GM19328 (cell line): Measurements from ENCODE around the gene MRPS33.

Experiments used
- ATAC-seq: cut with Tn5 transposase; IDR thresholded peaks from one replicate; pipeline ENCODE4 v1.9.1; 2021; ENCODE audit warnings: mild to moderate bottlenecking, moderate library complexity; ENCODE audit not compliant: unreplicated experiment

MRPS33 gene

GRCh38 chr7:141012696-141013344, 1.9 kb downstream of the MRPS33 start:
- ATAC-seq: no peak

DNA sequence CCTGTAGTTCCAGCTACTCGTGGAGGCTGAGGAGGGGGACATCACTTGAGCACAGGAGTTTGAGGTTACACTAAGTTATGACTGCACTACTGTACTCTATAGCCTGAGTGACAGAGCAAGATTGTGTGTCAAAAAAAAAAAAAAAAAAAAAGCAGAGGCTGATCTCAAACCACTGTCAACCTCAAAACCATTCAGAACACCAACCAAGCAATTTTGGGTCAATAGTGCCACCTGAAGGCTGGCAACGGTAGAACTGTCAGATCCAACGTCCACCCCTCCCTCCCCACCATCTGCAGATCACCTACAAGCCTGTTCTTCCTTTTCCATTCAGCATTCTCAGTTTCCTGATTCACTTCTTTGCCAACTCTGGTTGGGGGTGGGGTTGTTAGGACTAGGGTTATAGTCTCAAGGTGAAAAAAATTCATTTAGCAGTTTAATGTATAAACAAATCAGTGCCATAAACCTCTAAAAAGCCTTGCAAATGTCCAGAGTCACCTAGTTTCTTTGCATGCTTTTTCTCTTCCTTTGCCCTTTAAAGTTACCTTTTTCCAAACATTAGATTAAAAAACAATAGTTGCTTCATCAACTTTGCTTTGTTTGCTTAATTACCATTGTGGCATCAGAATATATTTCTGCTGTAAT, 2.6 kb downstream of the MRPS33 start:
- ATAC-seq: no peak

DNA sequence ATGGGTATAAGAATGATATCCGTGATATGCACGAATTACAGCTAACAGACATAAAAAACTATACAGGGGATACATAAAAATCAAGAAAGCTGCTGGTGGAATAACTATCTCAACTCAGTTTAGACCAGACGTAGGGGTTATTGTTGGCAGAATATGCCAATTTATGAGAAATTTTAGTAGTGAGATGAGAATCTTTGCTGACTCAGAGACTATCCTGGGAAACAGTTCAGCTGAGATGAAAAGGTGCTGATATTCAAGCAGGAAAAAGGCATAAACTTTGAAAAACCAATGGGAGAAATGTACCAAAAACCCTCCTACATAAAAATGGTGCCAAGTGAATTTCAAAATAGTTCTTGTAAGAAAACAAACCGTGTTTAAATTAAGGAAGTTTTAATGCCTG, 3.3 kb downstream of the MRPS33 start:
- no peak for ATAC-seq

- no peak for ATAC-seq
Measured at GRCh38 chr7:141003172-141004065, 11.3 kb downstream of the MRPS33 start.

DNA sequence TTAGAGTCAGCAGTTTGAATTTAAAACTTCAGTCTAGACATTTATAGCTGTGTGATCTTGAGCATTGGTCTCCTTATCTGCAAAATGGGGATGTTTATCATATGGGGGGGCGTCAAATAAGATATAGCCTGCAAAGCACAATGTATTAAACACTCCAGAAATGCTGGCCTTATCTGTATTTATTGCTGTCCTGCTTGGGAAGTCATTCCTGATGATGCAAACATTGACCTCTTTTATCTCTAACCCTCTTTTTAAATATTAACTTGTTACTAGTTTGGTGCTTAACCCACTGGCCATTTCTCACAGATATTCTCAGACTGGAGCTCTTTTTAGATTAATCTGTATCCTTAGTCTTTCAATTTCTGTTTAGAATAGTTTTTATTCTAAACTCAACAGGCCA, 13.2 kb downstream of the MRPS33 start:
- ATAC-seq: no peak

GRCh38 chr7:141001122-141001521, 13.6 kb downstream of the MRPS33 start:
- ATAC-seq: no peak

- ATAC-seq: no peak
Measured at GRCh38 chr7:140998715-140999114, 16.0 kb downstream of the MRPS33 start.

DNA sequence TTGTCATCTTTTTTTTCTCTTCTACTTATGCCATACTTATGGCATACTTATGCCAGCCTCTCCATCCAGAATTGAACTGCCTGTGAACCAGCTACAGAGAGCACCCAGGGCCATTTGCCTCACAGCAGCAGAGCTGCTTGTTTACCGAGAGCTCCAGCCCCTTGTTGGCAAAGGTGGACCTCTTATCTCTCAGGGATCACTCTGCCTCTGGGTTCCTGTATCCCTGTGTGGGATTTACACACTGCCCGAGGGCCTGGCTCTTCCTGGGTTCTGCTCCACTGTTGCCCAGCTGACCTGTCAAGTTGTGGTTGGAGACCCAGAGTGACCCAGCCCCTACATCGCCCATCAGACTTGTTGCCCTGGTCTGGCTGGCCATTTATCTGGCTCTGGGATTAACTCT, 22.3 kb downstream of the MRPS33 start:
- ATAC-seq: no peak

- no peak for ATAC-seq
Measured at GRCh38 chr7:140990193-140990962, 24.4 kb downstream of the MRPS33 start.

DNA sequence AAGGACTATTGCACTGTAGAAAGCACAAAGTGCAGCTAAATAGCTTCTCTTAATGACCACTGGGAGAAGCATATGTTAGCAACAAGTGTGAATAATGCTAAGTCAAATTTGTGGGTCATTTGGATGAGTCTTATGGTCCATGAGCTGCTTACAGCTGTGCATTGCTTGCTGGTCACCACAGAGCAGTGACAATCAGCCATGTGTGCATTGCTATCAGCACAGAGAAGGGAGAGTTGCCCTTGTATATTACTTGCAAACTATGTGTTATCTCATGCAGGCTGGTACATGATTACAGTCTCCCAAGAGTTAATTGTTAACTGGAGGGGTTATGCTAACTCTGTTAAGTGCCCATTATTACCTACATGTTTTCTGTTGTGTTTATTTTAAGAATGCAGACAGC, 25.7 kb downstream of the MRPS33 start:
- no peak for ATAC-seq

- ATAC-seq: no peak
Measured at GRCh38 chr7:140983802-140984201, 30.9 kb downstream of the MRPS33 start.

GRCh38 chr7:140982508-140982907, 32.2 kb downstream of the MRPS33 start:
- no peak for ATAC-seq

GRCh38 chr7:140981951-140982350, 32.8 kb downstream of the MRPS33 start:
- ATAC-seq: no peak

- ATAC-seq: no peak
Measured at GRCh38 chr7:140977741-140978140, 37.0 kb downstream of the MRPS33 start.

- no peak for ATAC-seq
Measured at GRCh38 chr7:140972876-140973829, 41.6 kb downstream of the MRPS33 start.

GRCh38 chr7:140972344-140972743, 42.4 kb downstream of the MRPS33 start:
- ATAC-seq: no peak

GRCh38 chr7:140967438-140967837, 47.3 kb downstream of the MRPS33 start:
- ATAC-seq: no peak

DNA sequence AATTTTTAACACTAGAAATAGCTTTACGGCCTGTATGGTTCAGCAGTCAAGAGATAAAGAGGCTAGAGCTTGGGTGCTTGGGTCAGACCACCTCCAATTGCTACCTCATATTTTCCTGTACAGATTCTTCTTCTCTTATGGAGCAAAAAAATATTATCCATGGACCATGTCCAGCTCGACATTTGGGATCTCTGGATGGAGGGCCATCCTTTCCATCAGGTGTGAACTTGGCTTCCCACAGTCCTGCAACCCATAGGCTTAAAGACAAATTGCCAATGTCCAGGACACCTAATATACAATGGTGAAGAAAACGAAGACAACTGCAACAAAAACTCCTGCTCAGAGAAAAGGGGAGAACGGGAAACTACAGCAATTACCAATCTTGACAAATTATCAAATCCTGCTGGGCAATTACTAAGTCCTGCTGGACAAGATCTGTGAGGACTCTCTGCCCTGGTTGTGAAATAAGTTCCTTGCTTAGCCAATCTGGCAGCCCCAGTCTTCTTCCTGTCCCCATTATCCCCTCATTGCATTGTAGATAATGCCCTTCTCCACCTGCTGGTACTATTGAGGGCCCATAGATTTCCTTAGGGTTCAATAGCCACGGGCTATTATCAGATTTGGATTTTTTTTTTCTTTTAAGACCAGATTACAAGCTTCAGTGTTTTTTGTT, 48.1 kb downstream of the MRPS33 start:
- ATAC-seq: no peak

DNA sequence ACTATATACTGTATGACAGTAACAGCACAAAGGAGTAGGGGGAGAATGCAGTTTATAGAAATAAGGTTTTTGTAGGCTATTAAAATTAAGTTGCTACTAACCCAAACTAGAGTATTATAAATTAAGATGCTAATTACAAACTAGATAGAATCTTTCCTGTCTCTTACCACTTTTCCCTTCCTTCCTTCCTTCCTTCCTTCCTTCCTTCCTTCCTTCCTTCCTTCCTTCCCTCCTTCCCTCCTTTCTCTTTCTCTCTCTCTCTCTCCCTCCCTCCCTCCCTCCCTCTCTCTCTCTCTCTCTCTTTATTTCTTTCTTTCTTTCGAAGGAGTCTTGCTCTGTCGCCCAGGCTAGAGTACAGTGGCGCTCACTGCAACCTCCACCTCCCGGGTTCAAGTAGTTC, 53.6 kb downstream of the MRPS33 start:
- no peak for ATAC-seq
